Measurements from ENCODE around the gene UGP2. TPM values are rescaled to one million over a fixed set of nuclear protein-coding genes. Genes with fewer than 3 reads are reported as not detected.

The UGP2 gene
- total RNA-seq, 1 experiment from 2014 or later, result 883 TPM

DNA sequence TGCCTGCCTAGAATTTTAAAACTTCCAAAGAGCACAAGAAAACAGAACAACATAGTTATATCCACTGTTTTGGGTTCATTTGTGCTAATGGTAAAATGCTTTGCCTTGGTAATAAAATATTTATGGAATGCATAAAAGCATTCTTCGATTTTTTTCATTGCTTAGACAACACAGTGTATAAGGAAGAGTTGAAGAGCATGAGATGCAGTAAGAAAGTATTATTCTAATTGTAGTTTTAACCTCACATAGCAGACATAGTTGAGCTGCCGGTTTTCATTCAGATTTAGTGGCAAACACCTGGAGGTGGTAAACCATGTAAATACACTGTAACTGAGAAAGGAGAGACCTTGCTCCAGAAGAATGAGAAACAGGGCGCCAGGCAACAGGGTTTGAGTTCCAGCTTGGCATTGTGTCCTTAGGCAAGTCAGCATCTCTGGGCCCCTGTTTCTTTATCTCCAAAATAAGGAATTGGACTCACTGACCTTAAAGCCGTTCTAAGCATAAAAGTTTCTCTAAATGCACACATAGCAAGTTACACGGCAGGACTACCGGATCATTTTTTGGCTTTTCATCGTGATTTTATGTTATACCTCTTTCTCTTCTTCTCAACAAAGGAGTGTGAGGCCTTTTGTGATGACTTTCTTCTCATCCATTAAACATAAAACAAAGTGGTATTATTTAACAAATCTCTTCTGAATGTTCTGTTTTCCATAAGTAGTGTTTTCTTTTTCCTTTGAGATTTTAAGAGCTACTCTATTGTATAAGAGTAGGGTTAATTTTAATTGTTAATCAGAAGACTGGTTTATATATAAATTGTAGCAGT, 7.9 kb downstream of the UGP2 start:
- Histone ChIP-seq H3K4me1 (ENCODE audit: insufficient read depth, low read length) (peaks cover 24% of the 10 kb centered on the region), H3K9ac (ENCODE audit: extremely low read depth, insufficient read length, low read length) (peak overlapping the region; percentile 60), H2BK12ac (ENCODE audit: insufficient read length, low read depth, low read length) (peak overlapping the region; percentile 47), H4K8ac (replicated peaks; ENCODE audit: insufficient read length, low read depth, low read length) (no peak overlapping the region), H2BK20ac (ENCODE audit: low read depth, low read length, poor library complexity, severe bottlenecking) (no peak overlapping the region), H2AFZ (ENCODE audit: low read length) (no peak overlapping the region), H4K20me1 (ENCODE audit: control insufficient read depth, insufficient read depth, insufficient read length) (no peaks in the 10 kb centered on the region), H3K4me2 (ENCODE audit: insufficient read depth, insufficient read length, low read length) (peak overlapping the region; percentile 80), H3K56ac (ENCODE audit: insufficient read length, low read depth, low read length) (no peak overlapping the region), H3K27me3 (ENCODE audit: insufficient read depth, low read length) (no peaks in the 10 kb centered on the region), H3K4ac (ENCODE audit: low read depth, low read length) (no peak overlapping the region), H2BK5ac (ENCODE audit: insufficient read length, low read length) (no peak overlapping the region), H3K14ac (ENCODE audit: insufficient read depth, low read length) (no peak overlapping the region), H3K23me2 (ENCODE audit: insufficient read length, low read depth, low read length, poor library complexity, severe bottlenecking) (peaks cover 10% of the 10 kb centered on the region), H2BK120ac (ENCODE audit: low read depth, low read length, poor library complexity, severe bottlenecking) (no peak overlapping the region), H3K18ac (ENCODE audit: insufficient read length, low read depth, low read length) (no peak overlapping the region), H2AK5ac (ENCODE audit: insufficient read length, low read length) (no peak overlapping the region), H3K79me1 (ENCODE audit: insufficient read depth, low read depth, low read length, poor library complexity, severe bottlenecking) (no peaks in the 10 kb centered on the region), H4K5ac (ENCODE audit: insufficient read length, low read depth, low read length) (no peak overlapping the region), H4K91ac (ENCODE audit: insufficient read length, low read depth, low read length) (no peak overlapping the region), H3K79me2 (ENCODE audit: insufficient read depth, low read length) (peaks cover 59% of the 10 kb centered on the region), H2BK15ac (ENCODE audit: low read depth, low read length) (no peak overlapping the region), H3K9me3 (ENCODE audit: control insufficient read depth, low read depth, low read length) (no peaks in the 10 kb centered on the region), H3T11ph (ENCODE audit: low read length) (no peak overlapping the region), H3K23ac (ENCODE audit: insufficient read length, low read depth, low read length) (no peak overlapping the region), H3K27ac (ENCODE audit: insufficient read length, low read depth, low read length) (peak overlapping the region; percentile 99)
- H3K9me3 Mint-ChIP-seq, result no peaks in the 10 kb centered on the region
- H3K4me3 Mint-ChIP-seq, result peak overlapping the region; percentile 75 to 99
- TF ChIP-seq, protein P1, sequence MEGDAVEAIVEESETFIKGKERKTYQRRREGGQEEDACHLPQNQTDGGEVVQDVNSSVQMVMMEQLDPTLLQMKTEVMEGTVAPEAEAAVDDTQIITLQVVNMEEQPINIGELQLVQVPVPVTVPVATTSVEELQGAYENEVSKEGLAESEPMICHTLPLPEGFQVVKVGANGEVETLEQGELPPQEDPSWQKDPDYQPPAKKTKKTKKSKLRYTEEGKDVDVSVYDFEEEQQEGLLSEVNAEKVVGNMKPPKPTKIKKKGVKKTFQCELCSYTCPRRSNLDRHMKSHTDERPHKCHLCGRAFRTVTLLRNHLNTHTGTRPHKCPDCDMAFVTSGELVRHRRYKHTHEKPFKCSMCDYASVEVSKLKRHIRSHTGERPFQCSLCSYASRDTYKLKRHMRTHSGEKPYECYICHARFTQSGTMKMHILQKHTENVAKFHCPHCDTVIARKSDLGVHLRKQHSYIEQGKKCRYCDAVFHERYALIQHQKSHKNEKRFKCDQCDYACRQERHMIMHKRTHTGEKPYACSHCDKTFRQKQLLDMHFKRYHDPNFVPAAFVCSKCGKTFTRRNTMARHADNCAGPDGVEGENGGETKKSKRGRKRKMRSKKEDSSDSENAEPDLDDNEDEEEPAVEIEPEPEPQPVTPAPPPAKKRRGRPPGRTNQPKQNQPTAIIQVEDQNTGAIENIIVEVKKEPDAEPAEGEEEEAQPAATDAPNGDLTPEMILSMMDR (conservative IDR thresholded peaks at IDR 0.05), result no peak
- peak overlapping the region; percentile 96 to 100 (median 100) for H3K27ac Mint-ChIP-seq
- WGBS (ENCODE audit: extremely low coverage, insufficient read length, low lambda C conversion rate), result no CpG with 5 or more reads among the region's 7 CpGs
- peak; percentile 82 for DNase-seq
- H3K27me3 Mint-ChIP-seq (ENCODE audit: low read depth), result no peaks in the 10 kb centered on the region
- peaks cover 94% of the 10 kb centered on the region in 2 experiments for H3K4me1 Mint-ChIP-seq
- peaks cover 11 to 57% (median 50%) of the 10 kb centered on the region in 3 experiments for H3K36me3 Mint-ChIP-seq (ENCODE audit: insufficient read depth in 1 of 3, low read depth in 3 of 3)

Measured in H9 (cell line).